Bronchial epithelial cell (primary cell): ENCODE data around the gene HACD2. TPM values are rescaled to one million over a fixed set of nuclear protein-coding genes. Genes with fewer than 3 reads are reported as not detected.

Source experiments
- DNase-seq: peaks from one replicate; pipeline ENCODE4 v3.0.0-alpha.2; 2010; ENCODE audit warnings: low read depth
- FAIRE-seq: peaks from 2 replicates; lab custom pipeline; 2011; peaks lifted over from hg19 to GRCh38; lab: Jason Lieb, UNC
- H3K27me3 ChIP-seq: 2 replicates; pipeline ENCODE4 v1.5.1; 2011; ENCODE audit warnings: low read length; ENCODE audit not compliant: control insufficient read depth, insufficient read depth
- H3K36me3 ChIP-seq: 2 replicates; pipeline ENCODE4 v1.5.1; 2011; ENCODE audit warnings: low read length; ENCODE audit not compliant: control insufficient read depth, insufficient read depth
- H3K4me3 ChIP-seq: 2 replicates; pipeline ENCODE4 v1.5.1; 2011; ENCODE audit warnings: mild to moderate bottlenecking, low read depth, low read length, control low read depth
- CTCF ChIP-seq: IDR thresholded peaks from 2 replicates; pipeline ENCODE4 v1.5.1; 2011; ENCODE audit warnings: mild to moderate bottlenecking, moderate library complexity, low read length, control low read depth, inconsistent platforms; ENCODE audit not compliant: insufficient read depth, severe bottlenecking
- total RNA-seq: library from RNA; depleted of rRNA; stranded (reverse); fragments of >200 nt; gene quantifications from 2 replicates; pipeline ENCODE4 v1.2.1, GENCODE V29; 2014

HACD2 gene
- total RNA-seq, 1 donor from 2014 or later: 46.6 TPM

- H3K36me3 ChIP-seq: peaks cover 2% of the 10 kb centered on the region
- DNase-seq: peak; percentile 62
- H3K4me3 ChIP-seq: no peak overlapping the region
- no peaks in the 10 kb centered on the region for H3K27me3 ChIP-seq
- TF ChIP-seq CTCF: no peak
- no peak for FAIRE-seq
Measured at GRCh38 chr3:123535580-123535979, 49.3 kb downstream of the HACD2 start.

- no peak for TF ChIP-seq CTCF
- no peak for DNase-seq
- no peaks in the 10 kb centered on the region for H3K27me3 ChIP-seq
- peaks cover 2% of the 10 kb centered on the region for H3K36me3 ChIP-seq
- FAIRE-seq: no peak
- no peak overlapping the region for H3K4me3 ChIP-seq
Measured at GRCh38 chr3:123534264-123534663, 50.6 kb downstream of the HACD2 start.

GRCh38 chr3:123533554-123534159, 51.2 kb downstream of the HACD2 start:
- TF ChIP-seq CTCF: no peak
- FAIRE-seq (no peak), DNase-seq (no peak)
- H3K27me3 ChIP-seq: no peaks in the 10 kb centered on the region
- no peak overlapping the region for H3K4me3 ChIP-seq
- H3K36me3 ChIP-seq: peaks cover 2% of the 10 kb centered on the region

GRCh38 chr3:123528130-123528529, 56.7 kb downstream of the HACD2 start:
- no peak for TF ChIP-seq CTCF
- Histone ChIP-seq H3K36me3 (peaks cover 4% of the 10 kb centered on the region), H3K27me3 (no peaks in the 10 kb centered on the region), H3K4me3 (no peak overlapping the region)
- FAIRE-seq (no peak), DNase-seq (no peak)

- H3K4me3 ChIP-seq: no peak overlapping the region
- H3K36me3 ChIP-seq: peaks cover 4% of the 10 kb centered on the region
- no peak for TF ChIP-seq CTCF
- no peaks in the 10 kb centered on the region for H3K27me3 ChIP-seq
- FAIRE-seq (no peak), DNase-seq (no peak)
Measured at GRCh38 chr3:123527046-123527445, 57.8 kb downstream of the HACD2 start.

GRCh38 chr3:123526474-123526873, 58.4 kb downstream of the HACD2 start:
- Histone ChIP-seq H3K36me3 (peaks cover 4% of the 10 kb centered on the region), H3K27me3 (no peaks in the 10 kb centered on the region), H3K4me3 (no peak overlapping the region)
- FAIRE-seq: no peak
- TF ChIP-seq CTCF: no peak
- DNase-seq: no peak
